K562 (cell line): ENCODE data around the gene LHX5. TPM values are rescaled to one million over a fixed set of nuclear protein-coding genes. Genes with fewer than 3 reads are reported as not detected.
A peak's percentile ranks its signal among the peaks of the same experiment; 100 is the strongest.

Source experiments
- ARID2 ChIP-seq: fragments of 450-650 bp; IDR thresholded peaks from 2 replicates; pipeline ENCODE4 v1.6.1; 2017; ENCODE audit warnings: antibody characterized with exemption, mild to moderate bottlenecking
- BCOR ChIP-seq: fragments of 450-650 bp; IDR thresholded peaks from 2 replicates; pipeline ENCODE4 v1.6.1; 2016
- CTBP1 ChIP-seq: fragments of 450-650 bp; IDR thresholded peaks from 2 replicates; pipeline ENCODE4 v1.6.1; 2016; ENCODE audit warnings: borderline replicate concordance
- CTCF ChIP-seq, 3 experiments: IDR thresholded peaks in 2 of 3; conservative IDR thresholded peaks in 1 of 3; 2 replicates each; pipeline ENCODE4 v1.5.1; 2011 to 2012; ENCODE audit warnings: low read length in 3 of 3, mild to moderate bottlenecking in 3 of 3, control low read depth in 2 of 3, improper control_type of control experiment in 1 of 3, inconsistent platforms in 1 of 3, low read depth in 1 of 3, mixed read lengths in 1 of 3, moderate library complexity in 1 of 3; ENCODE audit not compliant: insufficient read depth in 2 of 3
- ESRRA ChIP-seq: fragments of 450-650 bp; IDR thresholded peaks from 2 replicates; pipeline ENCODE4 v1.6.1; 2014; ENCODE audit warnings: low read depth, mild to moderate bottlenecking, moderate library complexity, borderline replicate concordance
- MAZ ChIP-seq, 2 experiments: fragments of 450-650 bp in 1 of 2; sonication (generic) in 1 of 2; formaldehyde crosslinking; IDR thresholded peaks in 1 of 2; conservative IDR thresholded peaks in 1 of 2; 2 replicates each; pipeline versions ENCODE4 v1.4.0 to v1.5.0; 2020; ENCODE audit warnings: mild to moderate bottlenecking in 1 of 2, missing genetic modification reagents in 1 of 2
- RB1 ChIP-seq: fragments of 450-650 bp; IDR thresholded peaks from 2 replicates; pipeline ENCODE4 v1.6.1; 2017; ENCODE audit warnings: low read depth, mild to moderate bottlenecking
- SMC3 ChIP-seq: conservative IDR thresholded peaks from 2 replicates; pipeline ENCODE4 v1.6.1; 2011; ENCODE audit warnings: low read depth, low read length, improper control_type of control experiment; ENCODE audit not compliant: insufficient read depth
- SOX6 ChIP-seq: fragments of 450-650 bp; IDR thresholded peaks from 2 replicates; pipeline ENCODE4 v1.6.1; 2014; ENCODE audit warnings: mild to moderate bottlenecking
- STAG1 ChIP-seq: sonication (generic); formaldehyde crosslinking; IDR thresholded peaks from 2 replicates; pipeline ENCODE4 v1.5.0; 2020; ENCODE audit warnings: missing genetic modification reagents, borderline replicate concordance
- ZNF274 ChIP-seq: IDR thresholded peaks from 2 replicates; pipeline ENCODE4 v1.6.1; 2011; ENCODE audit warnings: low read depth, mild to moderate bottlenecking, low read length, moderate library complexity, borderline replicate concordance
- ZNF57 ChIP-seq: fragments of 450-650 bp; formaldehyde crosslinking; IDR thresholded peaks from 2 replicates; pipeline ENCODE4 v1.4.0; 2020; ENCODE audit warnings: mild to moderate bottlenecking, moderate library complexity
- ZNF696 ChIP-seq: fragments of 250-450 bp; sonication (Bioruptor Pico); conservative IDR thresholded peaks from 2 replicates; pipeline ENCODE4 v1.4.0; 2020; ENCODE audit warnings: mild to moderate bottlenecking, moderate library complexity
- polyA plus RNA-seq, 8 experiments: library from polyadenylated mRNA; depleted of rRNA in 4 of 8; stranded (reverse) in 5 of 8; unstranded in 3 of 8; fragments of >200 nt; fragmentation: Nextera tagmentation in 2 of 8; fragmentation: Illumina TruSeq in 1 of 8; extraction: Ambion mirVana in 2 of 8; extraction: Trizol in 1 of 8; gene quantifications; 2 replicates each; pipeline versions ENCODE4 v1.2.1 to v1.2.3, GENCODE V29; 2011 to 2014; ENCODE audit warnings: inconsistent platforms in 1 of 8, missing spikeins in 1 of 8
- total RNA-seq, 7 experiments: library from RNA; depleted of rRNA in 6 of 7; stranded (reverse); fragments of >200 nt in 6 of 7; fragmentation: Illumina TruSeq in 2 of 7; extraction: Trizol in 2 of 7; gene quantifications; 2 replicates each; pipeline versions ENCODE4 v1.2.1 to v1.2.3, GENCODE V29; 2011 to 2021; ENCODE audit warnings: low replicate concordance in 1 of 7
- TF ChIP-seq, protein P1 (sequence below): sonication (generic); formaldehyde crosslinking; IDR thresholded peaks from 2 replicates; pipeline ENCODE4 v1.8.0; 2022; ENCODE audit warnings: mild to moderate bottlenecking, missing genetic modification reagents

Gene LHX5
- total and polyA plus RNA-seq, 9 of the 15 experiments (the other 6 are each of a cell fraction or from before 2014, with no cell fraction given), result 0.04 to 0.17 (median 0.05) TPM; not detected in 6

DNA sequence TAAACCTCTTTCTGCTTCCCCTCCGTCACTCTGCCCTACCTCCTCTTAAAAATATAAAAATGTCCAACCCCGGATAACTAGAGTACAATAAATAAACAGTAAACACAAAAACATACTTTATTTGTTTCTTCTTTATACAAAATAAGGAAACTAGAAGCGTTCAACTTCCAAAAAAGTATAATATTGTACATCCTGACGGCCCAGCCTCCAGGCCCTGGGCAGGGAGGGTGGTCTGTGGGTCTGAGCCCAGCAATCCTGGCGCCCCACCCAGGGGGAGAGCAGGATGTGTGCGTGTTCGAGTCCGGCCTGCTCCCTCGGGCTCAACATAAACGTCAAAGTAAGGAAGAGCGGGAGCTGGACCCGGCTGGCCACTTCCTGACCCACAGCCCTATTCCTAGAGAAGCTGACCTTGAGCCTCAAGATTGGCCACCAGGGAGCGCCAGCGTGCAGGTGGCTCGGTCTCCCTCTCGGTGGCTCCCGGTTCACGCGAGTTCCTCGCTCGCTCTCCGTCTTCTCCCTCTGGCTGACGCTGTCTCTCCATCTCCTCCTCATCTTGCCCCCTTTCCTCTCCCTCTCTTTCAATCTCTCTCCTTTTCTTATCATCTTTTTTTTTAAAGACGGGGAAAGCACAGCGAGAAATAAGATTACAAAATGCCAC is 9.4 kb downstream of the LHX5 start (continued):
- TF ChIP-seq CTCF (IDR thresholded peaks at IDR 0.05 in 2 of 3, conservative IDR thresholded peaks at IDR 0.05 in 1 of 3; ENCODE audit: insufficient read depth in 2 of 3, low read depth in 1 of 3, low read length in 3 of 3), result peak; percentile 90 to 95 (median 95)
- TF ChIP-seq ZNF696 (CRISPR knock-in tag), result no peak
- peak; percentile 86 for TF ChIP-seq ESRRA
- no peak for TF ChIP-seq ZNF57 (CRISPR knock-in tag)
- TF ChIP-seq RB1, result peak; percentile 78; the same call in 1 of the 2 replicates
- TF ChIP-seq, protein P1, sequence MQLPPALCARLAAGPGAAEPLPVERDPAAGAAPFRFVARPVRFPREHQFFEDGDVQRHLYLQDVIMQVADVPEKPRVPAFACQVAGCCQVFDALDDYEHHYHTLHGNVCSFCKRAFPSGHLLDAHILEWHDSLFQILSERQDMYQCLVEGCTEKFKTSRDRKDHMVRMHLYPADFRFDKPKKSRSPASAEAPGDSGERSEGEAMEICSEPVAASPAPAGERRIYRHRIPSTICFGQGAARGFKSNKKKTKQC (CRISPR knock-in tag), result 0 out of 2 replicates have a peak, but pooled peaks have one; percentile 58
- TF ChIP-seq CTBP1, result peak; percentile 42; the same call in 1 of the 2 replicates
- peak in 1 of 2 experiments; percentile 49; a peak in 1 of 4 replicates for TF ChIP-seq MAZ (CRISPR knock-in tag; conservative IDR thresholded peaks at IDR 0.05 in 1 of 2, IDR thresholded peaks at IDR 0.05 in 1 of 2)
- TF ChIP-seq STAG1 (CRISPR knock-in tag), result peak; percentile 84; the same call in 1 of the 2 replicates
- no peak for TF ChIP-seq ZNF274
- TF ChIP-seq ARID2, result peak; percentile 74
- TF ChIP-seq SMC3, result peak; percentile 90
- TF ChIP-seq SOX6, result 0 out of 2 replicates have a peak, but pooled peaks have one; percentile 11
- 0 out of 2 replicates have a peak, but pooled peaks have one; percentile 20 for TF ChIP-seq BCOR
- TF ChIP-seq, all 486 proteins: peak for 30
